Inferior parietal cortex (tissue), 1 donor: ENCODE measurements around the gene SLC10A6.

ENCODE experiments used
- DNase-seq: peaks from one replicate; pipeline ENCODE4 v3.0.0-alpha.2; 2016; ENCODE audit errors: extremely low spot score

Gene SLC10A6

GRCh38 chr4:86788826-86789225, 60.4 kb downstream of the SLC10A6 start:
- no peak for DNase-seq

- no peak for DNase-seq
These were observed 71.0 kb downstream of the SLC10A6 start for GRCh38 chr4:86778175-86778574.

- DNase-seq, result no peak
These were observed 74.1 kb downstream of the SLC10A6 start for GRCh38 chr4:86775061-86775460.
